Activated B cell treated with CpG ODN at 0.5 μM for 24 hours (primary cell): ENCODE measurements around the gene BCL7C. TPM values are rescaled to one million over a fixed set of nuclear protein-coding genes. Genes with fewer than 3 reads are reported as not detected.
"Not testable (repeated sequence)": the region's sequence is repeated elsewhere in the genome, so short reads cannot be mapped to it uniquely, and the experiment has no call there.

Source experiments
- ATAC-seq: fragments of 200-7000 bp; cut with Tn5 transposase; one replicate; pipeline ENCODE4 v1.10.0; 2021; ENCODE audit warnings: low read depth, mild to moderate bottlenecking, moderate library complexity
- CTCF ChIA-PET: fragments of 350-600 bp; sonication (Branson Sonifier 250); formaldehyde crosslinking; loops from one replicate; lab custom pipeline; 2021; ENCODE audit warnings: antibody characterized with exemption; lab: Charles Lee
- POLR2A ChIA-PET: fragments of 350-600 bp; sonication (Branson Sonifier 250); formaldehyde crosslinking; loops from one replicate; lab custom pipeline; 2021; ENCODE audit warnings: antibody characterized with exemption; lab: Charles Lee
- DNase-seq: peaks from one replicate; pipeline ENCODE4 v3.0.0; 2022
- H3K27ac Mint-ChIP-seq: one replicate; pipeline ENCODE4 v1.8.0; 2020; ENCODE audit warnings: mixed read lengths
- H3K27me3 Mint-ChIP-seq: one replicate; pipeline ENCODE4 v1.8.0; 2021; ENCODE audit warnings: mixed read lengths
- H3K36me3 Mint-ChIP-seq: one replicate; pipeline ENCODE4 v1.8.0; 2021; ENCODE audit warnings: low read depth, mixed read lengths
- H3K4me1 Mint-ChIP-seq: one replicate; pipeline ENCODE4 v1.8.0; 2021; ENCODE audit warnings: mixed read lengths
- H3K4me3 Mint-ChIP-seq: one replicate; pipeline ENCODE4 v1.8.0; 2020; ENCODE audit warnings: mild to moderate bottlenecking, mixed read lengths
- H3K9me3 Mint-ChIP-seq: one replicate; pipeline ENCODE4 v1.8.0; 2020; ENCODE audit warnings: mixed read lengths
- CTCF ChIP-seq: fragments of 200-600 bp; IDR thresholded peaks from one replicate; pipeline ENCODE4 v1.8.0; 2022; ENCODE audit warnings: antibody characterized with exemption, mild to moderate bottlenecking
- intact Hi-C: fragments of 100-400 bp; cut with micrococcal nuclease; formaldehyde crosslinking; loops from one replicate; pipeline ENCODE4 v1.15.1; 2024
- total RNA-seq: library from RNA; stranded (reverse); gene quantifications from 2 replicates; pipeline ENCODE4 v1.2.3, GENCODE V29; 2022

BCL7C gene
- total RNA-seq, 1 donor from 2014 or later = 32.2 TPM

GRCh38 chr16:30892670-30893416 lies 1.0 kb downstream of the BCL7C start:
- no peak for TF ChIP-seq CTCF
- ChIA-PET POLR2A (interaction anchor here (0.6 to 2.8 kb wide), 7 partner anchors 8 to 242 kb away, joined by 3 to 27 read pairs (median 4); partner anchors contain the start of genes FBRS and FBXL19), CTCF (interaction anchor here (1.0 to 2.0 kb wide), 3 partner anchors 9 to 48 kb away, joined by 4 to 11 read pairs (median 7); no protein-coding TSS in a partner anchor)
- Mint-ChIP-seq H3K27ac (peak overlapping the region; percentile 80), H3K27me3 (no peaks in the 10 kb centered on the region), H3K36me3 (peaks cover 26% of the 10 kb centered on the region), H3K9me3 (no peaks in the 10 kb centered on the region), H3K4me1 (peaks cover 50% of the 10 kb centered on the region), H3K4me3 (peak overlapping the region; percentile 84)
- ATAC-seq (no peak), DNase-seq (no peak)
- intact Hi-C loops = loop anchor here (5.0 kb wide), 1 partner anchor 131 kb away; the partner anchor contains the start of genes CFAP119 and RNF40

GRCh38 chr16:30891043-30891823 lies 2.6 kb downstream of the BCL7C start:
- ChIA-PET POLR2A (interaction anchor here (0.6 to 2.8 kb wide), 4 partner anchors 16 to 233 kb away, joined by 6 to 27 read pairs (median 10); partner anchors contain the start of genes FBRS and KAT8), CTCF (interaction anchor here (2.0 kb wide), 1 partner anchor 46 kb away, joined by 7 read pairs; no protein-coding TSS in a partner anchor)
- peaks cover 36% of the 10 kb centered on the region for H3K4me1 Mint-ChIP-seq
- H3K9me3 Mint-ChIP-seq, H3K27me3 Mint-ChIP-seq, DNase-seq, ATAC-seq, H3K4me3 Mint-ChIP-seq, H3K27ac Mint-ChIP-seq: not testable (repeated sequence)
- intact Hi-C loops = loop anchor here (5.0 kb wide), 1 partner anchor 129 kb away; the partner anchor contains the start of genes CFAP119 and RNF40
- peaks cover 33% of the 10 kb centered on the region for H3K36me3 Mint-ChIP-seq

GRCh38 chr16:30889721-30890120 lies 4.2 kb downstream of the BCL7C start:
- ChIA-PET CTCF (no interaction called here), POLR2A (no interaction called here)
- Mint-ChIP-seq H3K36me3 (peaks cover 38% of the 10 kb centered on the region), H3K27ac (no peak overlapping the region), H3K4me1 (peaks cover 36% of the 10 kb centered on the region), H3K4me3 (no peak overlapping the region), H3K27me3 (no peaks in the 10 kb centered on the region), H3K9me3 (no peaks in the 10 kb centered on the region)
- DNase-seq = no peak
- ATAC-seq = no peak
- no peak for TF ChIP-seq CTCF
- intact Hi-C loops = loop anchor here (5.0 kb wide), 1 partner anchor 127 kb away; the partner anchor contains the start of genes CFAP119 and RNF40

GRCh38 chr16:30888856-30889499 lies 4.9 kb downstream of the BCL7C start:
- Mint-ChIP-seq H3K36me3 (peaks cover 38% of the 10 kb centered on the region), H3K27me3 (no peaks in the 10 kb centered on the region), H3K27ac (no peak overlapping the region), H3K4me3 (no peak overlapping the region), H3K4me1 (peaks cover 36% of the 10 kb centered on the region), H3K9me3 (no peaks in the 10 kb centered on the region)
- intact Hi-C loops = no loop called here
- ChIA-PET POLR2A (no interaction called here), CTCF (no interaction called here)
- ATAC-seq (no peak), DNase-seq (no peak)
- TF ChIP-seq CTCF = no peak

- H3K36me3 Mint-ChIP-seq = peaks cover 40% of the 10 kb centered on the region
- peaks cover 32% of the 10 kb centered on the region for H3K4me1 Mint-ChIP-seq
- H3K27ac Mint-ChIP-seq = no peak overlapping the region
- no peak overlapping the region for H3K4me3 Mint-ChIP-seq
- ChIA-PET POLR2A (interaction anchor here (1.2 kb wide), 1 partner anchor 83 kb away, joined by 4 read pairs; no protein-coding TSS in a partner anchor), CTCF (no interaction called here)
- no peak for TF ChIP-seq CTCF
- DNase-seq (no peak), ATAC-seq (no peak)
- H3K27me3 Mint-ChIP-seq = no peaks in the 10 kb centered on the region
- intact Hi-C loops = no loop called here
- H3K9me3 Mint-ChIP-seq = no peaks in the 10 kb centered on the region
These were observed 6.0 kb downstream of the BCL7C start for GRCh38 chr16:30887927-30888326.
